ENCODE measurements around the gene PALLD.
A peak's percentile ranks its signal among the peaks of the same experiment; 100 is the strongest.

PALLD gene

GRCh38 chr4:168604496-168605373 lies 107.9 kb downstream of the PALLD start (continued):
- TF ChIP-seq ZNF155 (tag by site-specific recombination; IDR thresholded peaks at IDR 0.05) = no peak
- TF ChIP-seq, protein P1, sequence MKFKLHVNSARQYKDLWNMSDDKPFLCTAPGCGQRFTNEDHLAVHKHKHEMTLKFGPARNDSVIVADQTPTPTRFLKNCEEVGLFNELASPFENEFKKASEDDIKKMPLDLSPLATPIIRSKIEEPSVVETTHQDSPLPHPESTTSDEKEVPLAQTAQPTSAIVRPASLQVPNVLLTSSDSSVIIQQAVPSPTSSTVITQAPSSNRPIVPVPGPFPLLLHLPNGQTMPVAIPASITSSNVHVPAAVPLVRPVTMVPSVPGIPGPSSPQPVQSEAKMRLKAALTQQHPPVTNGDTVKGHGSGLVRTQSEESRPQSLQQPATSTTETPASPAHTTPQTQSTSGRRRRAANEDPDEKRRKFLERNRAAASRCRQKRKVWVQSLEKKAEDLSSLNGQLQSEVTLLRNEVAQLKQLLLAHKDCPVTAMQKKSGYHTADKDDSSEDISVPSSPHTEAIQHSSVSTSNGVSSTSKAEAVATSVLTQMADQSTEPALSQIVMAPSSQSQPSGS (tag by site-specific recombination; IDR thresholded peaks at IDR 0.05; ENCODE audit: low read depth) = no peak
- no peak for TF ChIP-seq ZNF791 (tag by site-specific recombination; IDR thresholded peaks at IDR 0.05)
- TF ChIP-seq ZSCAN5A (tag by site-specific recombination; IDR thresholded peaks at IDR 0.05) = no peak
- TF ChIP-seq PATZ1 (tag by site-specific recombination; IDR thresholded peaks at IDR 0.05) = no peak
- no peak for TF ChIP-seq KLF10 (tag by site-specific recombination; IDR thresholded peaks at IDR 0.05)
- TF ChIP-seq ZNF350 (tag by site-specific recombination; IDR thresholded peaks at IDR 0.05) = no peak
- no peak for TF ChIP-seq ZNF521 (tag by site-specific recombination; IDR thresholded peaks at IDR 0.05)
- TF ChIP-seq ZNF837 (tag by site-specific recombination; IDR thresholded peaks at IDR 0.05) = no peak
- 0 out of 2 replicates have a peak, but pooled peaks have one; percentile 22 for TF ChIP-seq SCRT2 (tag by site-specific recombination; IDR thresholded peaks at IDR 0.05)
- TF ChIP-seq ZNF23 (tag by site-specific recombination; IDR thresholded peaks at IDR 0.05; ENCODE audit: borderline replicate concordance) = no peak
- no peak for TF ChIP-seq ZNF785 (tag by site-specific recombination; IDR thresholded peaks at IDR 0.05)
- no peak for TF ChIP-seq ZNF561 (tag by site-specific recombination; IDR thresholded peaks at IDR 0.05; ENCODE audit: borderline replicate concordance)
- TF ChIP-seq ZNF266 (tag by site-specific recombination; IDR thresholded peaks at IDR 0.05; ENCODE audit: low read depth) = no peak
- no peak for TF ChIP-seq ZNF707 (tag by site-specific recombination; IDR thresholded peaks at IDR 0.05)
- 0 out of 2 replicates have a peak, but pooled peaks have one; percentile 13 for TF ChIP-seq ZNF394 (tag by site-specific recombination; IDR thresholded peaks at IDR 0.05; ENCODE audit: borderline replicate concordance)
- TF ChIP-seq, protein P2, sequence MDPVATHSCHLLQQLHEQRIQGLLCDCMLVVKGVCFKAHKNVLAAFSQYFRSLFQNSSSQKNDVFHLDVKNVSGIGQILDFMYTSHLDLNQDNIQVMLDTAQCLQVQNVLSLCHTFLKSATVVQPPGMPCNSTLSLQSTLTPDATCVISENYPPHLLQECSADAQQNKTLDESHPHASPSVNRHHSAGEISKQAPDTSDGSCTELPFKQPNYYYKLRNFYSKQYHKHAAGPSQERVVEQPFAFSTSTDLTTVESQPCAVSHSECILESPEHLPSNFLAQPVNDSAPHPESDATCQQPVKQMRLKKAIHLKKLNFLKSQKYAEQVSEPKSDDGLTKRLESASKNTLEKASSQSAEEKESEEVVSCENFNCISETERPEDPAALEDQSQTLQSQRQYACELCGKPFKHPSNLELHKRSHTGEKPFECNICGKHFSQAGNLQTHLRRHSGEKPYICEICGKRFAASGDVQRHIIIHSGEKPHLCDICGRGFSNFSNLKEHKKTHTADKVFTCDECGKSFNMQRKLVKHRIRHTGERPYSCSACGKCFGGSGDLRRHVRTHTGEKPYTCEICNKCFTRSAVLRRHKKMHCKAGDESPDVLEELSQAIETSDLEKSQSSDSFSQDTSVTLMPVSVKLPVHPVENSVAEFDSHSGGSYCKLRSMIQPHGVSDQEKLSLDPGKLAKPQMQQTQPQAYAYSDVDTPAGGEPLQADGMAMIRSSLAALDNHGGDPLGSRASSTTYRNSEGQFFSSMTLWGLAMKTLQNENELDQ (tag by site-specific recombination; IDR thresholded peaks at IDR 0.05; ENCODE audit: low read depth) = no peak
- peak; percentile 73 for TF ChIP-seq SP7 (tag by site-specific recombination; IDR thresholded peaks at IDR 0.05)
- TF ChIP-seq ZNF76 (tag by site-specific recombination; IDR thresholded peaks at IDR 0.05; ENCODE audit: borderline replicate concordance, low read depth) = no peak
- TF ChIP-seq, protein P3, sequence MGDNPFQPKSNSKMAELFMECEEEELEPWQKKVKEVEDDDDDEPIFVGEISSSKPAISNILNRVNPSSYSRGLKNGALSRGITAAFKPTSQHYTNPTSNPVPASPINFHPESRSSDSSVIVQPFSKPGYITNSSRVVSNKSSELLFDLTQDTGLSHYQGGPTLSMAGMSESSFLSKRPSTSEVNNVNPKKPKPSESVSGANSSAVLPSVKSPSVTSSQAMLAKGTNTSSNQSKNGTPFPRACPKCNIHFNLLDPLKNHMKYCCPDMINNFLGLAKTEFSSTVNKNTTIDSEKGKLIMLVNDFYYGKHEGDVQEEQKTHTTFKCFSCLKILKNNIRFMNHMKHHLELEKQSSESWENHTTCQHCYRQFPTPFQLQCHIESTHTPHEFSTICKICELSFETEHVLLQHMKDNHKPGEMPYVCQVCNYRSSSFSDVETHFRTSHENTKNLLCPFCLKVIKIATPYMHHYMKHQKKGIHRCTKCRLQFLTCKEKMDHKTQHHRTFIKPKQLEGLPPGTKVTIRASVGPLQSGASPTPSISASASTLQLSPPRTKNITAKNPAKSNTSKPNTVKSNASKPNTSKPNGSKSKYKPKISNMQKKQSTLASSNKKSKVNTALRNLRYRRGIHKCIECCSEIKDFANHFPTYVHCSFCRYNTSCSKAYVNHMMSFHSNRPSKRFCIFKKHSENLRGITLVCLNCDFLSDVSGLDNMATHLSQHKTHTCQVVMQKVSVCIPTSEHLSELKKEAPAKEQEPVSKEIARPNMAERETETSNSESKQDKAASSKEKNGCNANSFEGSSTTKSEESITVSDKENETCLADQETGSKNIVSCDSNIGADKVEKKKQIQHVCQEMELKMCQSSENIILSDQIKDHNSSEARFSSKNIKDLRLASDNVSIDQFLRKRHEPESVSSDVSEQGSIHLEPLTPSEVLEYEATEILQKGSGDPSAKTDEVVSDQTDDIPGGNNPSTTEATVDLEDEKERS (tag by site-specific recombination; IDR thresholded peaks at IDR 0.05) = no peak
- TF ChIP-seq ZFP37 (tag by site-specific recombination; IDR thresholded peaks at IDR 0.05) = no peak
- TF ChIP-seq ZNF404 (tag by site-specific recombination; IDR thresholded peaks at IDR 0.05) = no peak
- TF ChIP-seq ZBTB20 (tag by site-specific recombination; IDR thresholded peaks at IDR 0.05) = no peak
- TF ChIP-seq KLF1 (tag by site-specific recombination; IDR thresholded peaks at IDR 0.05) = no peak
- TF ChIP-seq ZNF843 (tag by site-specific recombination; IDR thresholded peaks at IDR 0.05) = no peak
- TF ChIP-seq ZBTB8A (tag by site-specific recombination; IDR thresholded peaks at IDR 0.05) = no peak
- TF ChIP-seq, protein P4, sequence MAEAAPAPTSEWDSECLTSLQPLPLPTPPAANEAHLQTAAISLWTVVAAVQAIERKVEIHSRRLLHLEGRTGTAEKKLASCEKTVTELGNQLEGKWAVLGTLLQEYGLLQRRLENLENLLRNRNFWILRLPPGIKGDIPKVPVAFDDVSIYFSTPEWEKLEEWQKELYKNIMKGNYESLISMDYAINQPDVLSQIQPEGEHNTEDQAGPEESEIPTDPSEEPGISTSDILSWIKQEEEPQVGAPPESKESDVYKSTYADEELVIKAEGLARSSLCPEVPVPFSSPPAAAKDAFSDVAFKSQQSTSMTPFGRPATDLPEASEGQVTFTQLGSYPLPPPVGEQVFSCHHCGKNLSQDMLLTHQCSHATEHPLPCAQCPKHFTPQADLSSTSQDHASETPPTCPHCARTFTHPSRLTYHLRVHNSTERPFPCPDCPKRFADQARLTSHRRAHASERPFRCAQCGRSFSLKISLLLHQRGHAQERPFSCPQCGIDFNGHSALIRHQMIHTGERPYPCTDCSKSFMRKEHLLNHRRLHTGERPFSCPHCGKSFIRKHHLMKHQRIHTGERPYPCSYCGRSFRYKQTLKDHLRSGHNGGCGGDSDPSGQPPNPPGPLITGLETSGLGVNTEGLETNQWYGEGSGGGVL (tag by site-specific recombination; IDR thresholded peaks at IDR 0.05) = no peak
- no peak for TF ChIP-seq KLF9 (tag by site-specific recombination; IDR thresholded peaks at IDR 0.05; ENCODE audit: low read depth)

Measured in HEK293 (cell line).